DOHH2 (cell line): Measurements from ENCODE around the gene TM4SF18.

Experiments
- H3F3A ChIP-seq: fragments of 200-600 bp; sonication (generic), shearing (Covaris generic); 2 replicates; pipeline ENCODE4 v1.6.0; 2016; ENCODE audit warnings: antibody characterized with exemption, mild to moderate bottlenecking; ENCODE audit not compliant: control insufficient read depth, insufficient read depth
- H3K27ac ChIP-seq: fragments of 200-600 bp; sonication (generic); 2 replicates; pipeline ENCODE4 v1.5.1; 2014; ENCODE audit warnings: low read depth, mild to moderate bottlenecking, low read length, moderate library complexity
- H3K27me3 ChIP-seq: fragments of 200-600 bp; sonication (generic); 2 replicates; pipeline ENCODE4 v1.6.1; 2014; ENCODE audit warnings: mild to moderate bottlenecking, low read length, mixed read lengths; ENCODE audit not compliant: control insufficient read depth
- H3K36me3 ChIP-seq: fragments of 200-600 bp; sonication (generic); 2 replicates; pipeline ENCODE4 v1.6.1; 2014; ENCODE audit warnings: mild to moderate bottlenecking, low read length, moderate library complexity, mixed read lengths; ENCODE audit not compliant: control insufficient read depth
- H3K4me1 ChIP-seq: fragments of 200-600 bp; sonication (generic); 2 replicates; pipeline ENCODE4 v1.6.1; 2014; ENCODE audit warnings: mild to moderate bottlenecking, low read length, mixed read lengths; ENCODE audit not compliant: control insufficient read depth
- H3K4me2 ChIP-seq: fragments of 200-600 bp; sonication (generic); 2 replicates; pipeline ENCODE4 v1.6.0; 2014; ENCODE audit warnings: mild to moderate bottlenecking, low read length, moderate library complexity
- H3K4me3 ChIP-seq: fragments of 200-600 bp; sonication (generic); 2 replicates; pipeline ENCODE4 v1.5.1; 2014; ENCODE audit warnings: mild to moderate bottlenecking, low read length, mixed read lengths
- H3K79me2 ChIP-seq: fragments of 200-600 bp; sonication (generic); 2 replicates; pipeline ENCODE4 v1.6.1; 2014; ENCODE audit warnings: mild to moderate bottlenecking, low read length, mixed read lengths; ENCODE audit not compliant: control insufficient read depth
- H3K9me2 ChIP-seq: fragments of 200-600 bp; sonication (generic); replicated peaks from 2 replicates; pipeline ENCODE4 v1.6.1; 2014; ENCODE audit warnings: mild to moderate bottlenecking, low read length, mixed read lengths; ENCODE audit not compliant: control insufficient read depth
- H3K9me3 ChIP-seq: fragments of 200-600 bp; sonication (generic); 2 replicates; pipeline ENCODE4 v1.6.1; 2014; ENCODE audit warnings: antibody characterized with exemption, low read length, mixed read lengths; ENCODE audit not compliant: control insufficient read depth, insufficient read depth
- H4K20me1 ChIP-seq: fragments of 200-600 bp; sonication (generic); 2 replicates; pipeline ENCODE4 v1.6.0; 2014; ENCODE audit warnings: low read depth, mild to moderate bottlenecking, antibody characterized with exemption, low read length, moderate library complexity; ENCODE audit not compliant: control insufficient read depth, insufficient read depth
- CTCF ChIP-seq: fragments of 200-600 bp; sonication (generic); IDR thresholded peaks from one replicate; pipeline ENCODE4 v1.5.1; 2014; ENCODE audit warnings: antibody characterized with exemption, mild to moderate bottlenecking, low read depth, low read length; ENCODE audit not compliant: poor library complexity, severe bottlenecking
- EZH2phosphoT487 ChIP-seq: fragments of 200-600 bp; sonication (generic); IDR thresholded peaks from 2 replicates; pipeline ENCODE4 v1.6.1; 2017; ENCODE audit warnings: borderline replicate concordance, mild to moderate bottlenecking, antibody characterized with exemption, low read length, moderate library complexity, mixed read lengths

TM4SF18 gene

GRCh38 chr3:149324332-149324731 is 9.1 kb downstream of the TM4SF18 start:
- no peaks in the 10 kb centered on the region for H3K9me2 ChIP-seq
- peaks cover 5% of the 10 kb centered on the region; the same call in 1 of the 2 replicates for H3K27me3 ChIP-seq
- H3K36me3 ChIP-seq: no peaks in the 10 kb centered on the region
- no peak overlapping the region for H3K4me2 ChIP-seq
- no peak overlapping the region for H3K27ac ChIP-seq
- H3K4me3 ChIP-seq: no peak overlapping the region
- H3K4me1 ChIP-seq: no peaks in the 10 kb centered on the region
- TF ChIP-seq EZH2phosphoT487: no peak
- no peak for TF ChIP-seq CTCF
- H4K20me1 ChIP-seq: no peaks in the 10 kb centered on the region
- no peaks in the 10 kb centered on the region for H3K79me2 ChIP-seq
- no peaks in the 10 kb centered on the region for H3F3A ChIP-seq
- H3K9me3 ChIP-seq: no peaks in the 10 kb centered on the region

- Histone ChIP-seq H3K27ac (no peak overlapping the region), H3K27me3 (peaks cover 2% of the 10 kb centered on the region; the same call in 1 of the 2 replicates), H3K4me1 (no peaks in the 10 kb centered on the region), H3K9me2 (no peaks in the 10 kb centered on the region), H3F3A (no peaks in the 10 kb centered on the region), H3K9me3 (no peaks in the 10 kb centered on the region), H3K36me3 (no peaks in the 10 kb centered on the region), H3K4me3 (no peak overlapping the region), H4K20me1 (no peaks in the 10 kb centered on the region), H3K79me2 (no peaks in the 10 kb centered on the region), H3K4me2 (no peak overlapping the region)
- TF ChIP-seq CTCF: no peak
- TF ChIP-seq EZH2phosphoT487: no peak
These were observed 11.8 kb downstream of the TM4SF18 start for GRCh38 chr3:149321640-149322039.

GRCh38 chr3:149321136-149321535 is 12.3 kb downstream of the TM4SF18 start:
- H3F3A ChIP-seq: no peaks in the 10 kb centered on the region
- peaks cover 2% of the 10 kb centered on the region; the same call in 1 of the 2 replicates for H3K27me3 ChIP-seq
- no peak overlapping the region for H3K27ac ChIP-seq
- H4K20me1 ChIP-seq: no peaks in the 10 kb centered on the region
- H3K79me2 ChIP-seq: no peaks in the 10 kb centered on the region
- no peaks in the 10 kb centered on the region for H3K36me3 ChIP-seq
- H3K4me1 ChIP-seq: no peaks in the 10 kb centered on the region
- H3K4me2 ChIP-seq: no peak overlapping the region
- TF ChIP-seq EZH2phosphoT487: no peak
- no peak for TF ChIP-seq CTCF
- H3K9me3 ChIP-seq: no peaks in the 10 kb centered on the region
- H3K9me2 ChIP-seq: no peaks in the 10 kb centered on the region
- H3K4me3 ChIP-seq: no peak overlapping the region

GRCh38 chr3:149319750-149320149 is 13.7 kb downstream of the TM4SF18 start:
- Histone ChIP-seq H4K20me1 (no peaks in the 10 kb centered on the region), H3F3A (no peaks in the 10 kb centered on the region), H3K4me3 (no peak overlapping the region), H3K27me3 (peaks cover 2% of the 10 kb centered on the region; the same call in 1 of the 2 replicates), H3K9me3 (no peaks in the 10 kb centered on the region), H3K9me2 (no peaks in the 10 kb centered on the region), H3K79me2 (no peaks in the 10 kb centered on the region), H3K4me1 (no peaks in the 10 kb centered on the region), H3K27ac (no peak overlapping the region), H3K4me2 (no peak overlapping the region), H3K36me3 (no peaks in the 10 kb centered on the region)
- TF ChIP-seq CTCF: no peak
- no peak for TF ChIP-seq EZH2phosphoT487
